GM23248 (cell line): ENCODE measurements around the gene RTRAF.

Source experiments
- EZH2 ChIP-seq: fragments of 200-600 bp; sonication (generic); IDR thresholded peaks from 2 replicates; pipeline ENCODE4 v1.6.1; 2018; ENCODE audit warnings: antibody characterized with exemption, mild to moderate bottlenecking; ENCODE audit not compliant: insufficient read depth, poor library complexity, severe bottlenecking
- EZH2phosphoT487 ChIP-seq: fragments of 200-600 bp; sonication (generic); IDR thresholded peaks from 2 replicates; pipeline ENCODE4 v1.6.1; 2018; ENCODE audit warnings: antibody characterized with exemption, moderate library complexity, mild to moderate bottlenecking, low read depth; ENCODE audit not compliant: insufficient read depth

DNA sequence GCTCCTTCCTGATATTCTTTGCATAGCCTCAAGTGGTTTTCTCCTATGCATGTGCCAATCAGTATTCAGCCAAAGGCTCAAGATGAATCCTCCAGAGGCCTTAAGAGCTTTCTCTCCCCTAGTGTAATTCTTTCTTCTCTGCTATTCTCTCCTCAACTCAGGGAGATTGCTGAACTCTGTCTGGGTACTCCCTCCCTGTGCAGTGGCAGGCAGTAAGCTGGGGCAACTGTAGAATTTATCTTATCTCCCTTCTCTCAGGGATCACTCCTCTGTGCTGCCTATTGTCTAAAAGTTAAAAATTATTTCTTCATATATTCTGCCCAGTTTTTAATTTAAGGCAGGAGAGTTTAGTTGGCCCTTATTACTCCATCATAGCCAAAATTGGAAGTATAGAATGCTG, 28.5 kb upstream of the RTRAF start:
- TF ChIP-seq EZH2 = no peak
- no peak for TF ChIP-seq EZH2phosphoT487
